ENCODE results near the gene CLSTN2. TPM values are rescaled to one million over a fixed set of nuclear protein-coding genes. Genes with fewer than 3 reads are reported as not detected.

CLSTN2 gene
- total RNA-seq, 1 donor = not detected

- Histone ChIP-seq H3K4me1 (ENCODE audit: insufficient read depth, low read length) (no peaks in the 10 kb centered on the region), H3K27me3 (ENCODE audit: insufficient read depth, low read length) (no peaks in the 10 kb centered on the region), H3K4me3 (ENCODE audit: low read length) (no peak overlapping the region), H3K9me3 (ENCODE audit: low read depth, low read length) (no peaks in the 10 kb centered on the region)
Measured at GRCh38 chr3:140601881-140602280, 666.9 kb downstream of the CLSTN2 start.

- Histone ChIP-seq H3K9me3 (ENCODE audit: low read depth, low read length) (no peaks in the 10 kb centered on the region), H3K27me3 (ENCODE audit: insufficient read depth, low read length) (no peaks in the 10 kb centered on the region), H3K4me1 (ENCODE audit: insufficient read depth, low read length) (no peaks in the 10 kb centered on the region), H3K4me3 (ENCODE audit: low read length) (no peak overlapping the region)
Measured at GRCh38 chr3:140602781-140603180, 667.8 kb downstream of the CLSTN2 start.

GRCh38 chr3:140603766-140604165 is 668.8 kb downstream of the CLSTN2 start:
- H3K9me3 ChIP-seq (ENCODE audit: low read depth, low read length) = no peaks in the 10 kb centered on the region
- H3K27me3 ChIP-seq (ENCODE audit: insufficient read depth, low read length) = no peaks in the 10 kb centered on the region
- H3K4me3 ChIP-seq (ENCODE audit: low read length) = no peak overlapping the region

GRCh38 chr3:140610544-140610943 is 675.6 kb downstream of the CLSTN2 start:
- no peaks in the 10 kb centered on the region for H3K9me3 ChIP-seq (ENCODE audit: low read depth, low read length)
- H3K4me3 ChIP-seq (ENCODE audit: low read length) = no peak overlapping the region
- no peaks in the 10 kb centered on the region for H3K4me1 ChIP-seq (ENCODE audit: insufficient read depth, low read length)
- H3K27me3 ChIP-seq (ENCODE audit: insufficient read depth, low read length) = no peaks in the 10 kb centered on the region

More at GRCh38 chr3:140603766-140604165, 668.8 kb downstream of the CLSTN2 start:
- H3K4me1 ChIP-seq (ENCODE audit: insufficient read depth, low read length) = no peaks in the 10 kb centered on the region

- Histone ChIP-seq H3K27me3 (ENCODE audit: insufficient read depth, low read length) (no peaks in the 10 kb centered on the region), H3K4me1 (ENCODE audit: insufficient read depth, low read length) (no peaks in the 10 kb centered on the region), H3K9me3 (ENCODE audit: low read depth, low read length) (no peaks in the 10 kb centered on the region), H3K4me3 (ENCODE audit: low read length) (no peak overlapping the region)
Measured at GRCh38 chr3:140614001-140614400, 679.0 kb downstream of the CLSTN2 start.

- no peaks in the 10 kb centered on the region for H3K4me1 ChIP-seq (ENCODE audit: insufficient read depth, low read length)
- H3K4me3 ChIP-seq (ENCODE audit: low read length) = no peak overlapping the region
- no peaks in the 10 kb centered on the region for H3K27me3 ChIP-seq (ENCODE audit: insufficient read depth, low read length)
- no peaks in the 10 kb centered on the region for H3K9me3 ChIP-seq (ENCODE audit: low read depth, low read length)
Measured at GRCh38 chr3:140617135-140617534, 682.1 kb downstream of the CLSTN2 start.

GRCh38 chr3:140626856-140627255 is 691.9 kb downstream of the CLSTN2 start:
- Histone ChIP-seq H3K4me3 (ENCODE audit: low read length) (no peak overlapping the region), H3K9me3 (ENCODE audit: low read depth, low read length) (no peaks in the 10 kb centered on the region), H3K4me1 (ENCODE audit: insufficient read depth, low read length) (no peaks in the 10 kb centered on the region), H3K27me3 (ENCODE audit: insufficient read depth, low read length) (no peaks in the 10 kb centered on the region)
